ENCODE data around the gene SIK3. TPM values are rescaled to one million over a fixed set of nuclear protein-coding genes. Genes with fewer than 3 reads are reported as not detected.

The SIK3 gene
- total RNA-seq, 4 donors from 2014 or later: 14.1 to 77.0 (median 40.7) TPM

GRCh38 chr11:116849486-116849885, 248.7 kb downstream of the SIK3 start:
- H3K27me3 ChIP-seq: no peaks in the 10 kb centered on the region
- intact Hi-C loops (cut with DNase I; ENCODE audit: low total_unique reads): no loop called here
- H3K36me3 ChIP-seq: no peaks in the 10 kb centered on the region
- TF ChIP-seq POLR2A (IDR thresholded peaks at IDR 0.05) (no peak), CTCF (IDR thresholded peaks at IDR 0.05) (no peak)
- H3K9me3 ChIP-seq: no peaks in the 10 kb centered on the region
- no peak overlapping the region for H3K27ac ChIP-seq
- peaks cover 0 to 8% of the 10 kb centered on the region in 2 donors for H3K4me1 ChIP-seq
- no peak overlapping the region for H3K4me3 ChIP-seq
- DNase-seq: no peak

GRCh38 chr11:116849060-116849459, 249.2 kb downstream of the SIK3 start:
- intact Hi-C loops (cut with DNase I; ENCODE audit: low total_unique reads): no loop called here
- DNase-seq: no peak
- no peaks in the 10 kb centered on the region for H3K27me3 ChIP-seq
- H3K9me3 ChIP-seq: no peaks in the 10 kb centered on the region
- H3K4me3 ChIP-seq: no peak overlapping the region
- H3K4me1 ChIP-seq: peaks cover 0 to 8% of the 10 kb centered on the region in 2 donors
- H3K27ac ChIP-seq: no peak overlapping the region
- TF ChIP-seq POLR2A (IDR thresholded peaks at IDR 0.05) (no peak), CTCF (IDR thresholded peaks at IDR 0.05) (no peak)
- H3K36me3 ChIP-seq: no peaks in the 10 kb centered on the region

- no peak for DNase-seq
- Histone ChIP-seq H3K36me3 (no peaks in the 10 kb centered on the region), H3K9me3 (no peaks in the 10 kb centered on the region), H3K4me1 (peaks cover 0 to 8% of the 10 kb centered on the region in 2 donors), H3K4me3 (no peak overlapping the region), H3K27me3 (no peaks in the 10 kb centered on the region), H3K27ac (no peak overlapping the region)
- no peak for TF ChIP-seq CTCF (IDR thresholded peaks at IDR 0.05)
- no peak for TF ChIP-seq POLR2A (IDR thresholded peaks at IDR 0.05)
- intact Hi-C loops (cut with DNase I; ENCODE audit: low total_unique reads): no loop called here
These were observed 250.6 kb downstream of the SIK3 start for GRCh38 chr11:116847612-116848011.

- Histone ChIP-seq H3K27me3 (no peaks in the 10 kb centered on the region), H3K36me3 (no peaks in the 10 kb centered on the region), H3K27ac (no peak overlapping the region), H3K4me1 (no peaks in the 10 kb centered on the region), H3K9me3 (no peaks in the 10 kb centered on the region), H3K4me3 (no peak overlapping the region)
- intact Hi-C loops (cut with DNase I; ENCODE audit: low total_unique reads): no loop called here
- no peak for DNase-seq
- TF ChIP-seq CTCF (IDR thresholded peaks at IDR 0.05) (no peak), POLR2A (IDR thresholded peaks at IDR 0.05) (no peak)
These were observed 253.5 kb downstream of the SIK3 start for GRCh38 chr11:116844722-116845121.

- no peaks in the 10 kb centered on the region for H3K27me3 ChIP-seq
- H3K4me3 ChIP-seq: no peak overlapping the region
- TF ChIP-seq CTCF (IDR thresholded peaks at IDR 0.05) (no peak), POLR2A (IDR thresholded peaks at IDR 0.05) (no peak)
- no peak overlapping the region for H3K27ac ChIP-seq
- no peaks in the 10 kb centered on the region for H3K4me1 ChIP-seq
- H3K9me3 ChIP-seq: no peaks in the 10 kb centered on the region
- H3K36me3 ChIP-seq: no peaks in the 10 kb centered on the region
- intact Hi-C loops (cut with DNase I; ENCODE audit: low total_unique reads): no loop called here
- no peak for DNase-seq
These were observed 254.6 kb downstream of the SIK3 start for GRCh38 chr11:116843661-116844060.
